ENCODE measurements around the gene PTK7.

The PTK7 gene

DNA sequence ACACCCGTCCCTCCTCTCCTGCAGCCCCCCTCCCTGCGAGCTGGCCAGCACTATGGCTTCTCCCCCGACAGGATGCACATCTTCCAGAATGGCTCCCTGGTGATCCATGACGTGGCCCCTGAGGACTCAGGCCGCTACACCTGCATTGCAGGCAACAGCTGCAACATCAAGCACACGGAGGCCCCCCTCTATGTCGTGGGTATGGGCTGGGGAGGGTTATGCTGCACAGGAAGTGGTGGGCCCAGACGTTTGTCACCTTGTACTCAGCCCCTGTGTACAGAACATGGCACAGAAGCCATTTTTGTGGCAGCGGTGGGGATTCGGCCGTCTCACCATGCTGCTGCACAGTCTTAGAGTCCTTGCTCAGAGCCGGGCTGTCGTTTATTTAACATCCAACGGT lies 66.0 kb downstream of the PTK7 start:
- TF ChIP-seq CTCF (IDR thresholded peaks at IDR 0.05; ENCODE audit: control insufficient read depth, insufficient read depth, low read depth, low read length, missing control alignments), result no peak
- no peak for DNase-seq (ENCODE audit: low read depth)

GRCh38 chr6:43143235-43144128 lies 67.4 kb downstream of the PTK7 start:
- TF ChIP-seq CTCF (IDR thresholded peaks at IDR 0.05; ENCODE audit: control insufficient read depth, insufficient read depth, low read depth, low read length, missing control alignments), result peak; percentile 99
- DNase-seq (ENCODE audit: low read depth), result peak; percentile 74
- H3K4me3 ChIP-seq (ENCODE audit: control insufficient read depth, low read depth, low read length), result no peak overlapping the region

More for the DNA sequence above, 66.0 kb downstream of the PTK7 start:
- no peak overlapping the region for H3K4me3 ChIP-seq (ENCODE audit: control insufficient read depth, low read depth, low read length)

- DNase-seq (ENCODE audit: low read depth), result no peak
- H3K4me3 ChIP-seq (ENCODE audit: control insufficient read depth, low read depth, low read length), result no peak overlapping the region
- no peak for TF ChIP-seq CTCF (IDR thresholded peaks at IDR 0.05; ENCODE audit: control insufficient read depth, insufficient read depth, low read depth, low read length, missing control alignments)
Observed at GRCh38 chr6:43144879-43145278, 68.8 kb downstream of the PTK7 start.

DNA sequence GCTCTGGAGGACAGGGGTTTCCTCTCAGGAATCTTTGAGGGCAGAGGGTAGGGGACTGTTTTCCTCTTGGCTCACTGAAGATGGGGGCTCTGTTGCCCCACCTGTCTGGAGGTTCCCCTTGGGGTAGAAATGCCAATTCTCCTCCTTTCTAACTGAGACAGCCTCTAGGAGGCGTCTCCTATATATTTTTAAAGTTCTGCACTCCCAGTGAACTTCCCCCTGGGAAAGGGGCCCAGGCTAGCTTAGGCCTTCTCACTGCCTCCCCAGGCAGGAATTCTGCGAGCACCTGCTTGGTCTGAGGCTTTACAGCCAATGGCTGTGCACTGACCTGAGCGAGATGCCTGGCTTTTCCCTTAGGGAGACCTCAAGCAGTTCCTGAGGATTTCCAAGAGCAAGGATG lies 70.1 kb downstream of the PTK7 start:
- no peak for DNase-seq (ENCODE audit: low read depth)
- H3K4me3 ChIP-seq (ENCODE audit: control insufficient read depth, low read depth, low read length), result no peak overlapping the region
- TF ChIP-seq CTCF (IDR thresholded peaks at IDR 0.05; ENCODE audit: control insufficient read depth, insufficient read depth, low read depth, low read length, missing control alignments), result no peak

DNA sequence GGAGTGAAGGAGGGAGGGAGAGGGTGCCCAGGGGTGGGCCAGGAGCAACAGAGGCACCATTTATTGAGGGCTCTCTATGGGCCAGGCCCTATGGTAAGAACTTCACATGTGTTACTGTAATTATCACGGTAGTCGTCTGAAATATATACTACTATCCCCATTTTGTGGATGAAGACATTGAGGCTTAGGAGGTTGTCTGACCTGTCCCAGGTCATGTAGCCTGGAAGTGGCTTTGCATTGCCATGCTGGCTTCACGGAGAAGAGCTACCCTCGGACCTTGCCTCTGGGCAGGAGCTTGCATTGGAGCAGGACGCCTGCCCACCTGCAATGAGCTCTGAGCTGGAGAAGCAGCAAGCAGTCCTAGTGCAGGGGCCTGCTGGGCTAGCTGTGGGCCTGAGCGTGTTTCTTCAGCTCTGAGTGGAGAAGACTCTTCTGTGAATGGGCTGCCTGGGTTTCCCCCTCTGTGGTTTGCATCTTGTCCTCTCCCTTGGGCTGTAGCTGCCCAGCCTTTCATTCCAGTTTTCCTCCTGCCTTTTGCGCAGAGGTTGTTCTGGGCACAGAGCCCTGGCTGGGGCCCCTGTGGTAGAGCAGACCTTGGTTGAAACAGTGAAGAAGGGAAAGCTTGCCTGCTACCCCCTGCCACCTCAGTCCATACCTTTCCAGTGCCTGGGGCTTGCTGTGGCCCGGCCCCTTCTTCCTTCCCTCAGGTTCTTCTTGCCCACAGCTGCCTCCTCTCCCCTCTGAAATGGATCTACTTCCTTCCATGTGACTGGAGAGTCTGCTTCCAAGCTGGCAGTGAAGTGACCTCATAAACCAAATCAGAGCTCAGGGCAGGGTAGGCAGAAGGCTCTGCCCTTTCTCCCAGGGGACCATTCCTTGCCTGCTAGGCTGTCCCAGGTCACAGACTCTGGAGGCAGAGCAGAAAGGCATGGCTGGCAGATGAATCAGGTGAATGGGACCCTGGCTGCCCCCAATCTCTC lies 70.9 kb downstream of the PTK7 start:
- DNase-seq (ENCODE audit: low read depth), result no peak
- no peak for TF ChIP-seq CTCF (IDR thresholded peaks at IDR 0.05; ENCODE audit: control insufficient read depth, insufficient read depth, low read depth, low read length, missing control alignments)
- no peak overlapping the region for H3K4me3 ChIP-seq (ENCODE audit: control insufficient read depth, low read depth, low read length)

DNA sequence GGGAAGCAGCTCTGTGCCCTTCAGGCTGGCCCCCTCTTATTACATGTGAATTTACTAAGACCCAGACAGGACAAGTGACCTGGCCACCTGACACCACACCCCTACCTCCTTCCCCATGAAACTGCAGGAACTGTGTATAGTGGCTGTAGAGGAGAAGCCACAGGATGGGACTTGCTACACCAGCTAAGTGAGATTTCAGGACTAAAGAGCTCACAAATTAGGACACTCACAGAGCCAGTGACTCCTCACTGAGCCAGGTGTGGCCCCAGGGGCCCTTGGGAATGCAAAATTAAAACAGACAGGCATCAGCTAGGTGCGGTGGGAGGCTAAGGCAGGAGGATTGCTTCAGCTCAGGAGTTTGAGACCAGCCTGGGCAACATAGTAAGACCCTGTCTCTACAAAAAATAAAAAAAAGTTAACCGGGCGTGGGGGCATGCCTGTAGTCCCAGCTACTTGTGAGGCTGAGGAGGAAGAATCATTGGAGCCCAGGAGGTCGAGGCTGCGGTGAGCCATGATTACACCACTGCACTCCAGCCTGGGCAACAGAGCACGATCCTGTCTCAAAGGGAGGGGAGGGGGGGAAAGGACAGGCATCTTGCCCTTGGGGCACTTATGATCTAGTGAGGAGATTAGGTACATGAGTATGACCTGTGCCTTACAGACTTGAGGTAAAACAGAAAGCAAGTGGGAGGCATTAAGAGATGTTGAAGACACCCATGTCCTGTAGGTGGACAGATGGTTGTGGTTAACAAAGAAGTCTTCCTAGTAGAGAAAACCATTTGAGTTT lies 71.8 kb downstream of the PTK7 start:
- no peak for DNase-seq (ENCODE audit: low read depth)
- no peak overlapping the region for H3K4me3 ChIP-seq (ENCODE audit: control insufficient read depth, low read depth, low read length)
- TF ChIP-seq CTCF (IDR thresholded peaks at IDR 0.05; ENCODE audit: control insufficient read depth, insufficient read depth, low read depth, low read length, missing control alignments), result no peak
